ENCODE results near the gene FAM222A.

DNA sequence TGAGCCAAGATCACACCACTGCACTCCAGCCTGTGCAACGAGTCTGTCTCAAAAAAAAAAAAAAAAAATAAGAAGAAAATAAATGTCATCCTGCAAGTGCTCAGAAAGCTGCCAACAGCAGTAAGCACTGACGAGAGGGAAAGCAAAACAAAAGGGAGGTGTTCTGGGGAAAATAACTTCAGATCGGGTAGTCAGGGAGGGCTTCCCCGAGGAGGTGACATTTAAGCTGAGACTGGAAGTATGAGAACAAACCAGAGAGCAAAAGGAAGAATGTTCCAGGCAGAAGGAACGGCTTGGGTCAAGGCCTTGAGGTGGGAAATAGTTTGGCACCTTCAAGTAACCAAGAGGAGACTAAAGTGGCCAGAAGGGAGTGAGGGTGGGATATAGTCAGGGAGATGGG lies 4.7 kb upstream of the FAM222A start:
- TF ChIP-seq POLR2A (IDR thresholded peaks at IDR 0.05) (no peak), CTCF (IDR thresholded peaks at IDR 0.05) (no peak)

Data from lower leg skin (tissue), 3 donors.